Fibroblast of pulmonary artery (primary cell): ENCODE results near the gene POLR2H.
A peak's percentile ranks its signal among the peaks of the same experiment; 100 is the strongest.

Source experiments
- DNase-seq: peaks from one replicate; pipeline ENCODE4 v3.0.0-alpha.2; 2010; ENCODE audit warnings: low read depth
- H3K4me3 ChIP-seq: replicated peaks from 2 replicates; pipeline ENCODE4 v1.5.1; 2011; ENCODE audit warnings: low read depth, mild to moderate bottlenecking, control low read depth, low read length, moderate library complexity
- TF ChIP-seq, protein P1 (sequence below): IDR thresholded peaks from 2 replicates; pipeline ENCODE4 v1.5.1; 2011; ENCODE audit warnings: mild to moderate bottlenecking, control low read depth, low read length, inconsistent platforms; ENCODE audit errors: missing control alignments

The POLR2H gene

DNA sequence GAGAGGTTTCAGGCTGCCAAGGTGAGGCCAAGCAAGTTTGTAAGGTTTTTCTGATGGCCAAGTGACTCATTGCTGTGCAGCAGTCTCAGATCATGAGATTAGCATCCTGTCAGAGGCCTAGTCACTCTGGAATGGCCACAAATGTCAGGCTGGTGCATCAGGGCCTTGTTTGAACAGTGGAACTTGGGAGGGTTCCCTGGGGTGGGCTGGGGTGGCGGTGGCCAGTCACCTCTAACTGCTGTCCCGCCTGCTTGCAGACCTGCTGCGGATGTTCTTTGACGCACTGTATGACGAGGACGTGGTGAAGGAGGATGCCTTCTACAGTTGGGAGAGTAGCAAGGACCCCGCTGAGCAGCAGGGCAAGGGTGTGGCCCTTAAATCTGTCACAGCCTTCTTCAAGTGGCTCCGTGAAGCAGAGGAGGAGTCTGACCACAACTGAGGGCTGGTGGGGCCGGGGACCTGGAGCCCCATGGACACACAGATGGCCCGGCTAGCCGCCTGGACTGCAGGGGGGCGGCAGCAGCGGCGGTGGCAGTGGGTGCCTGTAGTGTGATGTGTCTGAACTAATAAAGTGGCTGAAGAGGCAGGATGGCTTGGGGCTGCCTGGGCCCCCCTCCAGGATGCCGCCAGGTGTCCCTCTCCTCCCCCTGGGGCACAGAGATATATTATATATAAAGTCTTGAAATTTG is 26.9 kb upstream of the POLR2H start:
- no peak overlapping the region for H3K4me3 ChIP-seq
- peak; percentile 28 for DNase-seq
- TF ChIP-seq, protein P1, sequence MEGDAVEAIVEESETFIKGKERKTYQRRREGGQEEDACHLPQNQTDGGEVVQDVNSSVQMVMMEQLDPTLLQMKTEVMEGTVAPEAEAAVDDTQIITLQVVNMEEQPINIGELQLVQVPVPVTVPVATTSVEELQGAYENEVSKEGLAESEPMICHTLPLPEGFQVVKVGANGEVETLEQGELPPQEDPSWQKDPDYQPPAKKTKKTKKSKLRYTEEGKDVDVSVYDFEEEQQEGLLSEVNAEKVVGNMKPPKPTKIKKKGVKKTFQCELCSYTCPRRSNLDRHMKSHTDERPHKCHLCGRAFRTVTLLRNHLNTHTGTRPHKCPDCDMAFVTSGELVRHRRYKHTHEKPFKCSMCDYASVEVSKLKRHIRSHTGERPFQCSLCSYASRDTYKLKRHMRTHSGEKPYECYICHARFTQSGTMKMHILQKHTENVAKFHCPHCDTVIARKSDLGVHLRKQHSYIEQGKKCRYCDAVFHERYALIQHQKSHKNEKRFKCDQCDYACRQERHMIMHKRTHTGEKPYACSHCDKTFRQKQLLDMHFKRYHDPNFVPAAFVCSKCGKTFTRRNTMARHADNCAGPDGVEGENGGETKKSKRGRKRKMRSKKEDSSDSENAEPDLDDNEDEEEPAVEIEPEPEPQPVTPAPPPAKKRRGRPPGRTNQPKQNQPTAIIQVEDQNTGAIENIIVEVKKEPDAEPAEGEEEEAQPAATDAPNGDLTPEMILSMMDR = no peak

DNA sequence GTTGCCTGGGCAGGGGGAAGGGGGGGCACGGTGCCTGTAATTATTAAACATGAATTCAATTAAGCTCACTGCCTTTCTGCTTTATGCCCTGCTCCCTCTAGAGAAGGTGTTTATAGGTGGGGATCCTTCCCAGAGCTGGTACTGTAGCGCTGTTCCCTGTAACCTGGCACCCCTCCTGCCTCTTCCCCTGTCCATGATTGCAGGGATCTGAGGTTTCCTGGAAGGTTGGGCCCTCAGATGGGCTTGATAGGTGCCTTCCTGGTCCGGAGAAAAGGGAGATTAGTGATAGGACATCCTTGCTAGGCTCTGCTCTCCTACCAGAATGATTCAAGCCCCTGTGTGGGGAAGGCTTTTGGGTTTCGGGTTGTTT is 26.2 kb upstream of the POLR2H start:
- DNase-seq = no peak
- H3K4me3 ChIP-seq = no peak overlapping the region
- TF ChIP-seq, protein P1 = no peak

DNA sequence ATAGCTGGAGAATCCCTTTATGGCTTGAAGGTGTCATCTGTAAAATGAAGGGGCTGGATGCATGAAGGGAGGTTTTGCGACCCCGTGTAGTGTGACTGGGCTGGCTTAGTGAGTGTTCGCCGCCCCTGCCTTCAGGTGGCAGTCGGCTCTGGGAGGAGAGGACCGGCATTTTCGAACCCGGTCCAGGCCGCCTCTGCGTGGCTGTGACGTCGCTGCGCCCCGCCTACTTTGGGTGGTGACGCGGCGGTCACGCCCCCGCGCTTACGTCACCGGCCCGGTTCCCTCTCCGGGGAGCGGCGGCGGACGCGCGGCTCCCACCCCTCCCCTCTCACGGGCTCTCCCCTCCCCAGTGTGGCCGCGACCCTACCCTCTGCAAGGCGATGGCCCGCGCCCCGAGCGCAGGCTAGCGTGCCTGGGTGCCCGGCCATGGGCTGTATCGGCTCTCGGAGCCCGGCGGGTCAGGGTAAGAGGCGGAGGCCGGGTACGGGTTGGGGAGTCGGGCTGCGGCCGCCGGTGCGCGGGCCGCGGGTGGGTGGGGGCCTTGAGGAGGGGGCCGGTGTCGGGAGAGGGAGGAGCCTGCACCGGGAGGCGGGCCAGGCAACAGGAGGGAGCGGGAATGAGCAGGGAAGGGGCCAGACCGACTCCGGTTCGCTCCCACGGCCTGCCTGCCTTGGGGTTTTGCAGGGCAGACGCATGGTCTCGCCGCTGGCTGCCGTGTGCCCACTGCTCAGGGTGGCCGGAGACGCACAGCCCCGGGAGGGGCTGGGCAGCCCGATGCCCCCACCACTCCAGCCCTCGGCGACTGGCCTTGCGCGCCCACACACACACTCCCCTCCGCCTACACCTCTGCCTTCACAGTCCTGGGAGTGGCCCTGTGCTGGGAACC is 25.6 kb upstream of the POLR2H start:
- DNase-seq = peak; percentile 82
- peak overlapping the region; percentile 70 for H3K4me3 ChIP-seq
- TF ChIP-seq, protein P1 = no peak

DNA sequence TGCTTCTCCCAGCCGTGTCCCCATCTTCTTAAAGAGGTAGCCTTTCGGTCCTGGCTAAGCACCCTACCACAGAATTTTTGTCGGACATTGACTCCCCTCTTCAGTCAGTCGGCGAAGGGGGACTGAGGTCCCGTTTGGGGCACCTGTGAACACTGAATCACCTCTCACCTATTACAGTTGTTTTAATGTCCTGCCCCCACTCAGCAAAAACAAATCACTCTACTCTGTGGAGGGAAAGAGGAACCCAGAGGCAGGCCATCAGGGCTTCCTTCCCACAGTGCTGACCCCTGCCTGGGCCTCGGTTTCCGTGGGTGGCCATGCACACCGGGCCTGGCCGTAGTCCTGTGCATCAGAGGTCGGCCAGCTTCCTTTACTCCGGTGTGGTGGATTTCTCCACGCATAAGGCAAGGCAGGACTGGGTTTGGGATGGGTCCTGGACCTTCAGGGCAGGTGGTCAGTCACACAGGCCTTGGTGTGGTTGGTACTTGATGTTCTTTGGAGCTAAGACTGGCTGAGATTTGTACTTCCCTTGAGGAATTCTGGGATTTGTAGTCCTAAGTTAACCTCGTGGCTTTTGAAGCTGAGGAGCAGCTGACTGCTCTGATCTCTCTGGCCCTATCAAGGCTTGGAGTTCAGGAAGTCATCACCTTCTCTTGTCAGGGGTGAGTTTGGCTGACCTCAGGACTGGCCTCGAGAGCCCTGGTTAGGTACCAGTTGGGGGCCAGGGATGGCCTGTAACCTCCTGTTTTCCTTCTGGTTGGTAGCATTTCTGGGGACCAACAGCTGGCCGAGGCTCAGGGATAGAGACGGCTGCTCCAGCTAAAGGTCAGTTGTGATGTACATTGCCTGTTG is 24.7 kb upstream of the POLR2H start:
- TF ChIP-seq, protein P1 = no peak
- DNase-seq = peak; percentile 71
- H3K4me3 ChIP-seq = peak overlapping the region; percentile 70

DNA sequence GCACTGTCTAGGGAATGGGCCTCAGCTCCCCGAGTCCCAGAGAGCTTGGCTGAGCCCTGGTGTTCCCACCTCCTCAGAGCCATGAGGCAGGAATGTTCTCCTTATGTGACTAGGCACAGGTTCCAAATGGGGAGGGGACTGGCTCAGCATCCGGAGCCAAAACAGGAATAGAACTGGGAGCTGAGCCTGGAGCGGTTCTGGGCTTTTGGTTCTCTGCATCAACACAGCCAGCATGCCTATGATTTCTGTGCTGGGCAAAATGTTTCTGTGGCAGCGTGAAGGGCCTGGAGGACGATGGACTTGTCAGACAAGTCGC is 24.2 kb upstream of the POLR2H start, which contains the start of gene FAM131A:
Gene FAM131A (plus strand): TSS at position 202 of the 316 bp plus-strand sequence. CDS start 31 bp downstream, at position 233.
- DNase-seq = peak; percentile 38
- TF ChIP-seq, protein P1 = no peak
- peak within 1 kb of the TSS; percentile 70 for H3K4me3 ChIP-seq

DNA sequence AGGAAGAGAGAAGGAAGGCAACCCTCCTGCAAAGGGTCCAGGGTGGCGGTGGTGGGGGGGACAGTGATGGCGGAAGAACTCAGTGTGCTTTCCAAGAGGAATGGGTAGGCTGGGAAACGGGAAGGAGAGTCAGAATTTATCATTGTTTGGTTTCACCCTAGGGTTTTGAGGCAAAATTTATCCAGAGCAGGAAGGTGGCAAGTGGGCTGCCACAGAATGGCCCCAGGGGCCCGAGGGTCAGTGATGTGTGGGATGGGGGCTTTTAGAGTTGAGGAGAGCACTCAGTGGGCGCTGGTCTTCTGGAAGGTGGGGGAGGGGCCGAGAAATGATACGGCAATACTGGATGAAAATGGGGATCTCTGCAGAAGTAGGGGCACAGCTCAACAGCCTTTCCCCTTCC is 23.5 kb upstream of the POLR2H start:
- TF ChIP-seq, protein P1 = no peak
- H3K4me3 ChIP-seq = peak overlapping the region; percentile 34
- DNase-seq = no peak
